Vagina (tissue), 2 donors: ENCODE results near the gene PTPN3.

Experiments used
- CTCF ChIP-seq, 3 experiments: fragments of 450-650 bp in 2 of 3; fragments of 200-600 bp in 1 of 3; sonication (generic) in 1 of 3; IDR thresholded peaks; one replicate each; pipeline ENCODE4 v1.5.1; 2017 to 2019; ENCODE audit warnings: antibody characterized with exemption in 3 of 3, mild to moderate bottlenecking in 2 of 3, moderate library complexity in 2 of 3
- POLR2A ChIP-seq, 2 donors: fragments of 450-650 bp; IDR thresholded peaks; one replicate each; pipeline ENCODE4 v1.6.1; 2017; ENCODE audit warnings: antibody characterized with exemption in 2 of 2, mild to moderate bottlenecking in 2 of 2, moderate library complexity in 2 of 2

- TF ChIP-seq CTCF (IDR thresholded peaks at IDR 0.05) (peak; percentile 46 to 73 (median 65)), POLR2A (IDR thresholded peaks at IDR 0.05) (no peak)
These were observed 28.3 kb downstream of the PTPN3 start for GRCh38 chr9:109469646-109470358.
